Right renal cortex interstitium (tissue), 3 donors: Measurements from ENCODE around the gene SIGLECL1. TPM values are rescaled to one million over a fixed set of nuclear protein-coding genes. Genes with fewer than 3 reads are reported as not detected.

Experiments
- DNase-seq, 3 donors: peaks; one replicate each; pipeline ENCODE4 v3.0.0-alpha.2; 2013; ENCODE audit warnings: low read depth in 3 of 3, low spot score in 2 of 3
- polyA plus RNA-seq, 3 donors: library from polyadenylated mRNA; unstranded; fragments of 120-200 nt; gene quantifications; one replicate each; pipeline ENCODE4 v1.2.1, GENCODE V29; 2013; ENCODE audit not compliant: insufficient read length in 3 of 3

Gene SIGLECL1
- polyA plus RNA-seq, 3 donors: not detected

- no peak for DNase-seq
Observed at GRCh38 chr19:51252306-51253079, 1.6 kb downstream of the SIGLECL1 start.

GRCh38 chr19:51253088-51253806 is 2.4 kb downstream of the SIGLECL1 start:
- DNase-seq: no peak

- no peak for DNase-seq
Observed at GRCh38 chr19:51256155-51256625, 5.3 kb downstream of the SIGLECL1 start.

- no peak for DNase-seq
Observed at GRCh38 chr19:51257471-51257870, 6.6 kb downstream of the SIGLECL1 start.

GRCh38 chr19:51258165-51259160 is 7.6 kb downstream of the SIGLECL1 start:
- no peak for DNase-seq

GRCh38 chr19:51259348-51260245 is 8.7 kb downstream of the SIGLECL1 start:
- peak; percentile 8 to 23 (median 23) for DNase-seq

- DNase-seq: no peak
Observed at GRCh38 chr19:51263808-51264207, 12.9 kb downstream of the SIGLECL1 start.

- no peak for DNase-seq
Observed at GRCh38 chr19:51271067-51271466, 20.2 kb downstream of the SIGLECL1 start.

GRCh38 chr19:51272183-51272810 is 21.4 kb downstream of the SIGLECL1 start:
- no peak for DNase-seq

GRCh38 chr19:51274049-51274770 is 23.3 kb downstream of the SIGLECL1 start:
- no peak for DNase-seq

GRCh38 chr19:51277112-51277511 is 26.2 kb downstream of the SIGLECL1 start:
- no peak for DNase-seq

- no peak for DNase-seq
Observed at GRCh38 chr19:51282335-51282734, 31.5 kb downstream of the SIGLECL1 start.

- no peak for DNase-seq
Observed at GRCh38 chr19:51285682-51286081, 34.8 kb downstream of the SIGLECL1 start.

- DNase-seq: no peak
Observed at GRCh38 chr19:51289635-51290034, 38.8 kb downstream of the SIGLECL1 start.

- no peak for DNase-seq
Observed at GRCh38 chr19:51292971-51293370, 42.1 kb downstream of the SIGLECL1 start.

- no peak for DNase-seq
Observed at GRCh38 chr19:51293571-51294210, 42.8 kb downstream of the SIGLECL1 start.

- DNase-seq: no peak
Observed at GRCh38 chr19:51294211-51294976, 43.5 kb downstream of the SIGLECL1 start.
